WTC11 (cell line): ENCODE measurements around the gene SDF2L1. TPM values are rescaled to one million over a fixed set of nuclear protein-coding genes. Genes with fewer than 3 reads are reported as not detected.
A peak's percentile ranks its signal among the peaks of the same experiment; 100 is the strongest.

Experiments used
- AFF4 ChIP-seq: sonication (generic); formaldehyde crosslinking; IDR thresholded peaks from 2 replicates; pipeline ENCODE4 v1.8.1; 2023; ENCODE audit warnings: mild to moderate bottlenecking, missing genetic modification reagents, borderline replicate concordance
- AR ChIP-seq: fragments of 250-450 bp; sonication (Bioruptor Pico); IDR thresholded peaks from 2 replicates; pipeline ENCODE4 v1.9.0; 2021; ENCODE audit warnings: mild to moderate bottlenecking
- ESRRA ChIP-seq: sonication (generic); formaldehyde crosslinking; IDR thresholded peaks from 2 replicates; pipeline ENCODE4 v1.8.1; 2022; ENCODE audit warnings: mild to moderate bottlenecking, missing genetic modification reagents, borderline replicate concordance
- FOXJ3 ChIP-seq: sonication (generic); formaldehyde crosslinking; IDR thresholded peaks from 2 replicates; pipeline ENCODE4 v1.9.0; 2021; ENCODE audit warnings: missing genetic modification reagents, mild to moderate bottlenecking, borderline replicate concordance
- FOXK1 ChIP-seq: sonication (generic); formaldehyde crosslinking; IDR thresholded peaks from 2 replicates; pipeline ENCODE4 v1.8.0; 2022; ENCODE audit warnings: mild to moderate bottlenecking, moderate library complexity, missing genetic modification reagents
- FOXP4 ChIP-seq: sonication (generic); formaldehyde crosslinking; IDR thresholded peaks from 2 replicates; pipeline ENCODE4 v1.8.0; 2022; ENCODE audit warnings: mild to moderate bottlenecking, missing genetic modification reagents
- GTF2I ChIP-seq: fragments of 250-450 bp; sonication (Bioruptor Pico); conservative IDR thresholded peaks from 2 replicates; pipeline ENCODE4 v1.4.0; 2021; ENCODE audit warnings: mild to moderate bottlenecking
- NFYB ChIP-seq: sonication (generic); formaldehyde crosslinking; conservative IDR thresholded peaks from 2 replicates; pipeline ENCODE4 v1.8.0; 2022; ENCODE audit warnings: low read depth, missing genetic modification reagents
- NR2C2 ChIP-seq: sonication (generic); formaldehyde crosslinking; IDR thresholded peaks from 2 replicates; pipeline ENCODE4 v1.8.0; 2022; ENCODE audit warnings: mild to moderate bottlenecking, missing genetic modification reagents
- NR3C1 ChIP-seq: sonication (generic); formaldehyde crosslinking; conservative IDR thresholded peaks from 2 replicates; pipeline ENCODE4 v1.8.1; 2023; ENCODE audit warnings: low read depth, mild to moderate bottlenecking, missing genetic modification reagents
- PRDM15 ChIP-seq: sonication (generic); formaldehyde crosslinking; IDR thresholded peaks from 2 replicates; pipeline ENCODE4 v1.8.0; 2022; ENCODE audit warnings: missing genetic modification reagents
- SOX15 ChIP-seq: fragments of 250-450 bp; sonication (Bioruptor Pico); IDR thresholded peaks from 2 replicates; pipeline ENCODE4 v1.9.0; 2021; ENCODE audit warnings: mild to moderate bottlenecking
- TEAD1 ChIP-seq: sonication (generic); formaldehyde crosslinking; IDR thresholded peaks from 2 replicates; pipeline ENCODE4 v1.8.0; 2022; ENCODE audit warnings: mild to moderate bottlenecking, missing genetic modification reagents
- USF1 ChIP-seq: sonication (generic); formaldehyde crosslinking; IDR thresholded peaks from 2 replicates; pipeline ENCODE4 v1.8.0; 2022; ENCODE audit warnings: mild to moderate bottlenecking, missing genetic modification reagents
- ZNF121 ChIP-seq: sonication (generic); formaldehyde crosslinking; IDR thresholded peaks from 2 replicates; pipeline ENCODE4 v1.8.0; 2023; ENCODE audit warnings: missing genetic modification reagents
- ZNF232 ChIP-seq: sonication (generic); formaldehyde crosslinking; IDR thresholded peaks from 2 replicates; pipeline ENCODE4 v1.8.0; 2022; ENCODE audit warnings: mild to moderate bottlenecking, missing genetic modification reagents
- ZNF263 ChIP-seq: sonication (generic); formaldehyde crosslinking; IDR thresholded peaks from 2 replicates; pipeline ENCODE4 v1.8.1; 2022; ENCODE audit warnings: low read depth, mild to moderate bottlenecking, moderate library complexity, missing genetic modification reagents
- ZNF281 ChIP-seq: sonication (generic); formaldehyde crosslinking; IDR thresholded peaks from 2 replicates; pipeline ENCODE4 v1.8.0; 2023; ENCODE audit warnings: mild to moderate bottlenecking, missing genetic modification reagents
- ZNF396 ChIP-seq: fragments of 250-450 bp; sonication (Bioruptor Pico); IDR thresholded peaks from 2 replicates; pipeline ENCODE4 v1.8.0; 2021; ENCODE audit warnings: mild to moderate bottlenecking, moderate library complexity, borderline replicate concordance
- ZSCAN18 ChIP-seq: fragments of 250-450 bp; sonication (Bioruptor Pico); IDR thresholded peaks from 2 replicates; pipeline ENCODE4 v2.1.2; 2022; ENCODE audit warnings: mild to moderate bottlenecking, moderate library complexity
- total RNA-seq: library from RNA; stranded (reverse); gene quantifications from 3 replicates; pipeline ENCODE4 v1.2.3, GENCODE V29; 2021

SDF2L1 gene
- total RNA-seq, 1 experiment from 2014 or later: 73.6 TPM

- TF ChIP-seq FOXJ3 (0 out of 2 replicates have a peak, but pooled peaks have one; percentile 41), ZNF121 (CRISPR knock-in tag) (no peak), NR3C1 (no peak), SOX15 (CRISPR knock-in tag) (no peak), ZNF281 (peak; percentile 98), ZSCAN18 (no peak), ZNF263 (peak; percentile 87; the same call in 1 of the 2 replicates), ZNF396 (no peak), AR (no peak), TEAD1 (CRISPR knock-in tag) (peak; percentile 96), NR2C2 (CRISPR knock-in tag) (peak; percentile 83), USF1 (CRISPR knock-in tag) (peak; percentile 85; the same call in 1 of the 2 replicates), ESRRA (CRISPR knock-in tag) (peak; percentile 97), FOXK1 (CRISPR knock-in tag) (peak; percentile 77), FOXP4 (CRISPR knock-in tag) (peak; percentile 93), AFF4 (no peak), GTF2I (no peak), NFYB (CRISPR knock-in tag) (peak; percentile 54), ZNF232 (CRISPR knock-in tag) (peak; percentile 78), PRDM15 (CRISPR knock-in tag) (peak; percentile 71; the same call in 1 of the 2 replicates)
Measured at GRCh38 chr22:21629255-21630149, 12.6 kb upstream of the SDF2L1 start, which contains the start of gene YDJC (continued).
